SK-N-SH (cell line): ENCODE measurements around the gene IDH3G. TPM values are rescaled to one million over a fixed set of nuclear protein-coding genes. Genes with fewer than 3 reads are reported as not detected.

Experiments used
- CTCF ChIA-PET: fragments of 300-600, 350-600 bp; formaldehyde crosslinking; extraction: SDS; loops from one replicate; lab custom pipeline; 2021; lab: Yijun Ruan, JAX
- POLR2A ChIA-PET: fragments of 350-600 bp; sonication (Branson Sonifier 250); formaldehyde crosslinking; extraction: SDS; loops from one replicate; lab custom pipeline; 2020; ENCODE audit warnings: antibody characterized with exemption, inconsistent platforms; lab: Yijun Ruan, JAX
- DNase-seq: peaks from one replicate; pipeline ENCODE4 v3.0.0; 2012
- H2AFZ ChIP-seq: fragments of 200-600 bp; sonication (generic); 2 replicates; pipeline ENCODE4 v1.8.1; 2016; ENCODE audit warnings: antibody characterized with exemption, mild to moderate bottlenecking, low read depth
- H3F3A ChIP-seq: fragments of 200-600 bp; sonication (generic); replicated peaks from 2 replicates; pipeline ENCODE3; 2016; ENCODE audit warnings: antibody characterized with exemption, mild to moderate bottlenecking; ENCODE audit not compliant: insufficient read depth
- H3K27ac ChIP-seq, 2 experiments: fragments of 200-500 bp in 1 of 2; fragments of 200-600 bp in 1 of 2; sonication (Bioruptor generic) in 1 of 2; sonication (generic), shearing (Covaris generic) in 1 of 2; 2 replicates each; pipeline versions ENCODE4 v1.5.1 to v1.6.1; 2014 to 2016; ENCODE audit warnings: low read depth in 2 of 2, inconsistent platforms in 1 of 2, low read length in 1 of 2, mild to moderate bottlenecking in 1 of 2, mixed read lengths in 1 of 2
- H3K27me3 ChIP-seq: fragments of 200-600 bp; sonication (generic), shearing (Covaris generic); 2 replicates; pipeline ENCODE4 v1.6.1; 2016; ENCODE audit warnings: mixed run types; ENCODE audit not compliant: insufficient read depth
- H3K36me3 ChIP-seq, 2 experiments: fragments of 200-500 bp in 1 of 2; fragments of 200-600 bp in 1 of 2; sonication (Bioruptor generic) in 1 of 2; sonication (generic) in 1 of 2; replicated peaks in 1 of 2; 2 replicates each; pipeline versions ENCODE3 to v1.5.1; 2014 to 2016; ENCODE audit warnings: low read length in 1 of 2, mild to moderate bottlenecking in 1 of 2; ENCODE audit not compliant: insufficient read depth in 2 of 2, control insufficient read depth in 1 of 2
- H3K4me1 ChIP-seq, 2 experiments: fragments of 200-500 bp in 1 of 2; fragments of 200-600 bp in 1 of 2; sonication (Bioruptor generic) in 1 of 2; sonication (generic), shearing (Covaris generic) in 1 of 2; 2 replicates each; pipeline versions ENCODE4 v1.5.1 to v1.6.1; 2014 to 2016; ENCODE audit warnings: low read depth in 1 of 2, low read length in 1 of 2, mixed run types in 1 of 2; ENCODE audit not compliant: insufficient read depth in 2 of 2, control insufficient read depth in 1 of 2
- H3K4me2 ChIP-seq: fragments of 200-600 bp; sonication (generic), shearing (Covaris generic); 2 replicates; pipeline ENCODE4 v1.6.1; 2017; ENCODE audit warnings: mixed run types
- H3K4me3 ChIP-seq, 2 experiments: fragments of 200-500 bp in 1 of 2; fragments of 200-600 bp in 1 of 2; sonication (Bioruptor generic) in 1 of 2; sonication (generic), shearing (Covaris generic) in 1 of 2; 2 replicates each; pipeline versions ENCODE4 v1.5.1 to v1.8.1; 2014 to 2016; ENCODE audit warnings: low read depth in 2 of 2, inconsistent platforms in 1 of 2, low read length in 1 of 2, mild to moderate bottlenecking in 1 of 2, mixed read lengths in 1 of 2, moderate library complexity in 1 of 2
- H3K79me2 ChIP-seq: fragments of 200-600 bp; sonication (generic); 2 replicates; pipeline ENCODE4 v1.8.1; 2017; ENCODE audit warnings: mild to moderate bottlenecking; ENCODE audit not compliant: insufficient read depth
- H3K9ac ChIP-seq: fragments of 200-600 bp; sonication (generic); 2 replicates; pipeline ENCODE4 v1.6.1; 2017; ENCODE audit warnings: mixed run types
- H3K9me2 ChIP-seq: fragments of 200-600 bp; sonication (generic); 2 replicates; pipeline ENCODE4 v1.6.1; 2017; ENCODE audit warnings: mixed run types
- H3K9me3 ChIP-seq: fragments of 200-600 bp; sonication (generic); 2 replicates; pipeline ENCODE4 v1.6.1; 2017; ENCODE audit warnings: mixed run types, mild to moderate bottlenecking, moderate library complexity
- H4K20me1 ChIP-seq: fragments of 200-600 bp; sonication (generic); 2 replicates; pipeline ENCODE4 v1.6.1; 2017; ENCODE audit warnings: mild to moderate bottlenecking, mixed run types; ENCODE audit not compliant: insufficient read depth
- CHD2 ChIP-seq: fragments of 150-350 bp; IDR thresholded peaks from 2 replicates; pipeline ENCODE4 v1.6.1; 2018; ENCODE audit warnings: low read length; ENCODE audit not compliant: partially characterized antibody
- ELF1 ChIP-seq: IDR thresholded peaks from 2 replicates; pipeline ENCODE4 v1.4.0; 2012
- EP300 ChIP-seq, 2 experiments: IDR thresholded peaks; 2 replicates each; pipeline versions ENCODE4 v1.4.0 to v1.6.1; 2012; ENCODE audit warnings: borderline replicate concordance in 1 of 2, low read depth in 1 of 2, low read length in 1 of 2
- FOXJ3 ChIP-seq: sonication (generic); formaldehyde crosslinking; IDR thresholded peaks from 2 replicates; pipeline ENCODE4 v1.5.1; 2020; ENCODE audit warnings: mild to moderate bottlenecking, missing genetic modification reagents
- FOXM1 ChIP-seq: IDR thresholded peaks from 2 replicates; pipeline ENCODE4 v1.4.0; 2012; ENCODE audit warnings: low read depth, mild to moderate bottlenecking
- GABPA ChIP-seq: IDR thresholded peaks from 2 replicates; pipeline ENCODE4 v1.4.0; 2012; ENCODE audit warnings: low read depth, mild to moderate bottlenecking
- GATA2 ChIP-seq: sonication (generic); formaldehyde crosslinking; IDR thresholded peaks from 2 replicates; pipeline ENCODE4 v1.5.0; 2020; ENCODE audit warnings: mild to moderate bottlenecking, missing genetic modification reagents
- JUND ChIP-seq: IDR thresholded peaks from 2 replicates; pipeline ENCODE4 v1.4.0; 2012
- NFIC ChIP-seq: IDR thresholded peaks from 2 replicates; pipeline ENCODE4 v1.4.0; 2012; ENCODE audit warnings: borderline replicate concordance
- NRF1 ChIP-seq: IDR thresholded peaks from 2 replicates; pipeline ENCODE4 v1.6.1; 2012; ENCODE audit warnings: low read depth, mild to moderate bottlenecking, low read length
- POLR2AphosphoS5 ChIP-seq: IDR thresholded peaks from 2 replicates; pipeline ENCODE4 v1.6.1; 2012; ENCODE audit warnings: low read depth, low read length
- RAD21 ChIP-seq: IDR thresholded peaks from 2 replicates; pipeline ENCODE4 v1.6.1; 2012; ENCODE audit warnings: mild to moderate bottlenecking, low read length
- RFX5 ChIP-seq: IDR thresholded peaks from 2 replicates; pipeline ENCODE4 v1.6.1; 2012; ENCODE audit warnings: mild to moderate bottlenecking, improper control_type of control experiment, low read length
- RXRA ChIP-seq: IDR thresholded peaks from 2 replicates; pipeline ENCODE4 v1.4.0; 2012; ENCODE audit warnings: low read depth, mild to moderate bottlenecking, borderline replicate concordance
- SIN3A ChIP-seq: IDR thresholded peaks from 2 replicates; pipeline ENCODE4 v1.6.1; 2012; ENCODE audit warnings: low read depth, mild to moderate bottlenecking, low read length, moderate library complexity, borderline replicate concordance
- SMC3 ChIP-seq: IDR thresholded peaks from 2 replicates; pipeline ENCODE4 v1.6.1; 2012; ENCODE audit warnings: low read depth, low read length, improper control_type of control experiment
- TAF1 ChIP-seq: IDR thresholded peaks from 2 replicates; pipeline ENCODE4 v1.6.1; 2012; ENCODE audit warnings: low read depth, mild to moderate bottlenecking, low read length, moderate library complexity, borderline replicate concordance
- TEAD4 ChIP-seq: IDR thresholded peaks from 2 replicates; pipeline ENCODE4 v1.4.0; 2012; ENCODE audit warnings: mild to moderate bottlenecking, borderline replicate concordance; ENCODE audit not compliant: insufficient read depth
- USF2 ChIP-seq: fragments of 150-350 bp; IDR thresholded peaks from 2 replicates; pipeline ENCODE4 v1.6.1; 2017; ENCODE audit warnings: antibody characterized with exemption, low read length, low read depth, borderline replicate concordance
- YY1 ChIP-seq: IDR thresholded peaks from 2 replicates; pipeline ENCODE4 v1.4.0; 2012; ENCODE audit warnings: low read depth, mild to moderate bottlenecking
- ZBTB33 ChIP-seq: IDR thresholded peaks from 2 replicates; pipeline ENCODE4 v1.4.0; 2012; ENCODE audit warnings: low read depth, borderline replicate concordance
- WGBS: methylation state at CpG from one replicate; pipeline ENCODE4 v1.1.6; 2017; ENCODE audit warnings: low lambda C conversion rate; 5-methylcytosine and 5-hydroxymethylcytosine counted together
- polyA plus RNA-seq, 3 experiments: library from polyadenylated mRNA; depleted of rRNA; stranded (reverse); fragments of >200 nt; gene quantifications; 2 replicates each; pipeline ENCODE4 v1.2.3, GENCODE V29; 2012
- TF ChIP-seq, protein P1 (sequence below): IDR thresholded peaks from 2 replicates; pipeline ENCODE4 v1.4.0; 2012; ENCODE audit warnings: low read depth
- TF ChIP-seq, protein P2 (sequence below): IDR thresholded peaks from 2 replicates; pipeline ENCODE4 v1.6.1; 2012; ENCODE audit warnings: mild to moderate bottlenecking, low read depth, low read length, moderate library complexity
- TF ChIP-seq, protein P3 (sequence below): fragments of 150-350 bp; IDR thresholded peaks from 2 replicates; pipeline ENCODE4 v1.6.1; 2016; ENCODE audit warnings: mild to moderate bottlenecking, low read depth, low read length

IDH3G gene
- 78.0 and 107 TPM in 2 replicates for polyA plus RNA-seq (2012; rRNA removed)
- polyA plus RNA-seq (2012; cell fraction: cytosol; rRNA removed) = 38.1 and 53.3 TPM in 2 replicates
- polyA plus RNA-seq (2012; cell fraction: nucleus; rRNA removed) = 212 and 213 TPM in 2 replicates

- Histone ChIP-seq H3K9me2 (no peaks in the 10 kb centered on the region), H3K4me2 (peak within 1 kb of the TSS; percentile 88), H3K9me3 (no peaks in the 10 kb centered on the region), H3K27me3 (peaks cover 14% of the 10 kb centered on the region; the same call in 1 of the 2 replicates), H3K4me1 (peaks cover 5 to 27% of the 10 kb centered on the region in 2 experiments; a peak in 1 of 4 replicates), H3K4me3 (peak within 1 kb of the TSS; percentile 67 to 76), H4K20me1 (0 out of 2 replicates have a peak, but pooled peaks cover 12% of the 10 kb centered on the region), H3K27ac (peak within 1 kb of the TSS; percentile 80 to 84), H3K36me3 (peaks cover 0 to 5% of the 10 kb centered on the region in 2 experiments), H3K9ac (peak within 1 kb of the TSS; percentile 90), H3K79me2 (peaks cover 51% of the 10 kb centered on the region), H3F3A (no peaks in the 10 kb centered on the region), H2AFZ (peak within 1 kb of the TSS; percentile 46; the same call in 1 of the 2 replicates)
- 27% methylated on average over 12 of the region's 92 CpGs for WGBS
- POLR2A ChIA-PET = interaction anchor here (0.6 to 2.1 kb wide), 7 partner anchors 24 to 177 kb away, joined by 3 to 14 read pairs (median 5); no protein-coding TSS in a partner anchor
- DNase-seq = peak; percentile 97
- CTCF ChIA-PET = interaction anchor here (1.0 kb wide), 1 partner anchor 116 kb away, joined by 3 read pairs; no protein-coding TSS in a partner anchor
- TF ChIP-seq ZBTB33 (peak; percentile 95), TAF1 (peak; percentile 34; the same call in 1 of the 2 replicates), EP300 (IDR thresholded peaks at IDR 0.05; ENCODE audit: borderline replicate concordance in 1 of 2, low read depth in 1 of 2, low read length in 1 of 2) (no peak), USF2 (no peak), GABPA (peak; percentile 44; the same call in 1 of the 2 replicates), RXRA (no peak), TEAD4 (no peak), POLR2AphosphoS5 (peak; percentile 69), RFX5 (peak; percentile 74), NRF1 (peak; percentile 71), RAD21 (no peak), FOXJ3 (CRISPR knock-in tag) (no peak), ELF1 (peak; percentile 71; the same call in 1 of the 2 replicates), SIN3A (peak; percentile 50; the same call in 1 of the 2 replicates), GATA2 (no peak), NFIC (no peak), JUND (no peak), CHD2 (peak; percentile 99), SMC3 (no peak), YY1 (peak; percentile 87), FOXM1 (no peak)
- TF ChIP-seq, protein P1, sequence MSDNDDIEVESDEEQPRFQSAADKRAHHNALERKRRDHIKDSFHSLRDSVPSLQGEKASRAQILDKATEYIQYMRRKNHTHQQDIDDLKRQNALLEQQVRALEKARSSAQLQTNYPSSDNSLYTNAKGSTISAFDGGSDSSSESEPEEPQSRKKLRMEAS = peak; percentile 94
- TF ChIP-seq, protein P2, sequence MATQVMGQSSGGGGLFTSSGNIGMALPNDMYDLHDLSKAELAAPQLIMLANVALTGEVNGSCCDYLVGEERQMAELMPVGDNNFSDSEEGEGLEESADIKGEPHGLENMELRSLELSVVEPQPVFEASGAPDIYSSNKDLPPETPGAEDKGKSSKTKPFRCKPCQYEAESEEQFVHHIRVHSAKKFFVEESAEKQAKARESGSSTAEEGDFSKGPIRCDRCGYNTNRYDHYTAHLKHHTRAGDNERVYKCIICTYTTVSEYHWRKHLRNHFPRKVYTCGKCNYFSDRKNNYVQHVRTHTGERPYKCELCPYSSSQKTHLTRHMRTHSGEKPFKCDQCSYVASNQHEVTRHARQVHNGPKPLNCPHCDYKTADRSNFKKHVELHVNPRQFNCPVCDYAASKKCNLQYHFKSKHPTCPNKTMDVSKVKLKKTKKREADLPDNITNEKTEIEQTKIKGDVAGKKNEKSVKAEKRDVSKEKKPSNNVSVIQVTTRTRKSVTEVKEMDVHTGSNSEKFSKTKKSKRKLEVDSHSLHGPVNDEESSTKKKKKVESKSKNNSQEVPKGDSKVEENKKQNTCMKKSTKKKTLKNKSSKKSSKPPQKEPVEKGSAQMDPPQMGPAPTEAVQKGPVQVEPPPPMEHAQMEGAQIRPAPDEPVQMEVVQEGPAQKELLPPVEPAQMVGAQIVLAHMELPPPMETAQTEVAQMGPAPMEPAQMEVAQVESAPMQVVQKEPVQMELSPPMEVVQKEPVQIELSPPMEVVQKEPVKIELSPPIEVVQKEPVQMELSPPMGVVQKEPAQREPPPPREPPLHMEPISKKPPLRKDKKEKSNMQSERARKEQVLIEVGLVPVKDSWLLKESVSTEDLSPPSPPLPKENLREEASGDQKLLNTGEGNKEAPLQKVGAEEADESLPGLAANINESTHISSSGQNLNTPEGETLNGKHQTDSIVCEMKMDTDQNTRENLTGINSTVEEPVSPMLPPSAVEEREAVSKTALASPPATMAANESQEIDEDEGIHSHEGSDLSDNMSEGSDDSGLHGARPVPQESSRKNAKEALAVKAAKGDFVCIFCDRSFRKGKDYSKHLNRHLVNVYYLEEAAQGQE = no peak
- TF ChIP-seq, protein P3, sequence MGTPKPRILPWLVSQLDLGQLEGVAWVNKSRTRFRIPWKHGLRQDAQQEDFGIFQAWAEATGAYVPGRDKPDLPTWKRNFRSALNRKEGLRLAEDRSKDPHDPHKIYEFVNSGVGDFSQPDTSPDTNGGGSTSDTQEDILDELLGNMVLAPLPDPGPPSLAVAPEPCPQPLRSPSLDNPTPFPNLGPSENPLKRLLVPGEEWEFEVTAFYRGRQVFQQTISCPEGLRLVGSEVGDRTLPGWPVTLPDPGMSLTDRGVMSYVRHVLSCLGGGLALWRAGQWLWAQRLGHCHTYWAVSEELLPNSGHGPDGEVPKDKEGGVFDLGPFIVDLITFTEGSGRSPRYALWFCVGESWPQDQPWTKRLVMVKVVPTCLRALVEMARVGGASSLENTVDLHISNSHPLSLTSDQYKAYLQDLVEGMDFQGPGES = peak; percentile 37; the same call in 1 of the 2 replicates
Measured at GRCh38 chrX:153794018-153794896, at the start of gene IDH3G, which contains the start of gene SSR4. TSS of gene IDH3G (minus strand) at chrX:153794375. CDS start at chrX:153794326, 49 bp downstream. TSS of gene SSR4 (plus strand) at chrX:153794668. CDS start at chrX:153794688, 20 bp downstream.
